Kidney epithelial cell (primary cell): Measurements from ENCODE around the gene CLDN22. TPM values are rescaled to one million over a fixed set of nuclear protein-coding genes. Genes with fewer than 3 reads are reported as not detected.
"Not testable (repeated sequence)": the region's sequence is repeated elsewhere in the genome, so short reads cannot be mapped to it uniquely, and the experiment has no call there.

Experiments used
- DNase-seq: peaks from one replicate; pipeline ENCODE4 v3.0.0-alpha.2; 2010; ENCODE audit warnings: low read depth
- H3K27me3 ChIP-seq: 2 replicates; pipeline ENCODE4 v1.6.0; 2011; ENCODE audit warnings: low read length; ENCODE audit not compliant: control insufficient read depth, insufficient read depth
- H3K36me3 ChIP-seq: 2 replicates; pipeline ENCODE4 v1.5.1; 2011; ENCODE audit warnings: low read length; ENCODE audit not compliant: control insufficient read depth, insufficient read depth
- H3K4me3 ChIP-seq: 2 replicates; pipeline ENCODE4 v1.5.1; 2011; ENCODE audit warnings: low read depth, mild to moderate bottlenecking, control low read depth, low read length
- total RNA-seq: library from RNA; depleted of rRNA; stranded (reverse); fragments of >200 nt; gene quantifications from 2 replicates; pipeline ENCODE4 v1.2.3, GENCODE V29; 2015
- TF ChIP-seq, protein P1 (sequence below): IDR thresholded peaks from 2 replicates; pipeline ENCODE4 v1.5.1; 2011; ENCODE audit warnings: mild to moderate bottlenecking, moderate library complexity, low read length, control low read depth, inconsistent platforms; ENCODE audit not compliant: insufficient read depth, poor library complexity, severe bottlenecking

Gene CLDN22
- total RNA-seq, 1 donor from 2014 or later: not detected

DNA sequence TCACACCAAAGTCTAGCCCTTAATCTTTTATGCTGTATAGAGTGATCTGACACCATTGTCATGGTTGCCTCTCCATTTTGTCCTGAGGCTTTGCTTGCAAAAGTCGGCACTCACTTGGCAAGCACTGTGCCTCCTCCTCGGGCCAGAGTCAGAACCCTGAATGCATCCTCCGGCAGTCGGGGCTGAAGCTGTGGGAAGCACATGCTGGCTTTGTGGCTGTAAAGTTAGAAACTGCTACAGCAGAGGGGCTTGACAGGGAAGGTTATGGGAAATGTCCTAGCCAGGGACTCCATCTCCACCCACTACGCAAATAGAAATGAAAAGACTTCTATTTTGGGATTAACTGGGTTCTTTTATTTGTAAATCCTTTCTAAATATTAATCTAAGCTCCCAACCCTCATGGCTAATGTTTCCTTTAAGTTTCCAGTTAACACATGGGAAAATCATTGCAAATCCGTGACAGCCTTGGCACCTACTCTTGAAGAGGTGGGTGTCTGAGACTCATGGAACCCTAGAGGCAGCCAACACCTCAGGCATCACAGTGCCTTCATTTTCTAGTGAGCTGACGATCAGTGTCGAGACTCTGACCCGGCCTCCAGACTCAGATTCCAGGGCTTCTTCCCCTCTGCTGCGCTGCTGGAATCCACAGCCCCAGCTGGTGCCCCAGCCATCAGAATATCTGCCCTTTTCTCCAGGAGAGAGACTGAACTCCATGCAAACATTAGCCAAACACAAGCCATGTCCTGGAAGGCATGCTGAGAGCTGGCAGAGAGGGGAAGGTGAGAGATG lies 10.1 kb upstream of the CLDN22 start:
- H3K36me3 ChIP-seq: no peaks in the 10 kb centered on the region
- TF ChIP-seq, protein P1, sequence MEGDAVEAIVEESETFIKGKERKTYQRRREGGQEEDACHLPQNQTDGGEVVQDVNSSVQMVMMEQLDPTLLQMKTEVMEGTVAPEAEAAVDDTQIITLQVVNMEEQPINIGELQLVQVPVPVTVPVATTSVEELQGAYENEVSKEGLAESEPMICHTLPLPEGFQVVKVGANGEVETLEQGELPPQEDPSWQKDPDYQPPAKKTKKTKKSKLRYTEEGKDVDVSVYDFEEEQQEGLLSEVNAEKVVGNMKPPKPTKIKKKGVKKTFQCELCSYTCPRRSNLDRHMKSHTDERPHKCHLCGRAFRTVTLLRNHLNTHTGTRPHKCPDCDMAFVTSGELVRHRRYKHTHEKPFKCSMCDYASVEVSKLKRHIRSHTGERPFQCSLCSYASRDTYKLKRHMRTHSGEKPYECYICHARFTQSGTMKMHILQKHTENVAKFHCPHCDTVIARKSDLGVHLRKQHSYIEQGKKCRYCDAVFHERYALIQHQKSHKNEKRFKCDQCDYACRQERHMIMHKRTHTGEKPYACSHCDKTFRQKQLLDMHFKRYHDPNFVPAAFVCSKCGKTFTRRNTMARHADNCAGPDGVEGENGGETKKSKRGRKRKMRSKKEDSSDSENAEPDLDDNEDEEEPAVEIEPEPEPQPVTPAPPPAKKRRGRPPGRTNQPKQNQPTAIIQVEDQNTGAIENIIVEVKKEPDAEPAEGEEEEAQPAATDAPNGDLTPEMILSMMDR: no peak
- DNase-seq: no peak
- no peaks in the 10 kb centered on the region for H3K27me3 ChIP-seq
- no peak overlapping the region for H3K4me3 ChIP-seq

DNA sequence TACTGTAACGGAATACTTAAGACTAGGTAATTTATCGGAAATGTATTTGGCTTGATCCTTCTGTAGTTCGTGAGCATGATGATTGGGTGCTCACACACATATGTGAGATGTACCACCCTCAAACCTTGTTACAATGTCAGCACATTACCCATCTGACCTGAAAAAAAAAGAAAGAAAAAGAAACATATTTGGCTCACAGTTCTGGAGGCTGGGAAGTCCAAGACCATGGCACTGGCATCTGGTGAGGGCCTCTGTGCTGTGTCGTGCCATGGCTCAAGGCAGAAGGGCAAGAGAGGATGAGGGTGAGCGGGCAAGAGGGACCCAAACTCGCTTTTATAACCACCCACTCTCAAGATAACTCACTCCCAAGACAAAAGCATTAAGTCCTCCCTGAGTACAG lies 9.2 kb upstream of the CLDN22 start:
- Histone ChIP-seq H3K4me3 (no peak overlapping the region), H3K36me3 (no peaks in the 10 kb centered on the region), H3K27me3 (no peaks in the 10 kb centered on the region)
- no peak for DNase-seq
- TF ChIP-seq, protein P1: no peak

DNA sequence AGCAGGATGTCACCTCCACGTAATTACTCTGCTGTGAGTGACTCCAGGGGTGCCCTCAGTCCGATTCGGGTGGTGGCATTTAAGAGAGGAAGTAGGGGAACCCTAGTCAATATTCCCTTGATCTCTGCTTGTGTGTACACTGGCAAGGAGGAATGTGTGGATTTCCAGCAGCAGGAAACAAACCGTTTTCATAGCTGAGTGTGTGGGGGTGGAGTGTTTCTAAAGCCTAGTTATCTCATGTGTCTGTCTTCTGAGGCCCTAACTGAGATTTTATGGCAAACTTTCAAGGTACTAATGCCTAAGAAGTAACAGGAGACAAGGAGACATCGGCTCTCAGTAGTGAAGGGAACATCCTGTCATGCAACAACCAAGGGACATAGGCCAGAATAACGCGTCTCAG lies 8.8 kb upstream of the CLDN22 start:
- TF ChIP-seq, protein P1: no peak
- no peak for DNase-seq
- H3K36me3 ChIP-seq: no peaks in the 10 kb centered on the region
- H3K27me3 ChIP-seq: no peaks in the 10 kb centered on the region
- no peak overlapping the region for H3K4me3 ChIP-seq

DNA sequence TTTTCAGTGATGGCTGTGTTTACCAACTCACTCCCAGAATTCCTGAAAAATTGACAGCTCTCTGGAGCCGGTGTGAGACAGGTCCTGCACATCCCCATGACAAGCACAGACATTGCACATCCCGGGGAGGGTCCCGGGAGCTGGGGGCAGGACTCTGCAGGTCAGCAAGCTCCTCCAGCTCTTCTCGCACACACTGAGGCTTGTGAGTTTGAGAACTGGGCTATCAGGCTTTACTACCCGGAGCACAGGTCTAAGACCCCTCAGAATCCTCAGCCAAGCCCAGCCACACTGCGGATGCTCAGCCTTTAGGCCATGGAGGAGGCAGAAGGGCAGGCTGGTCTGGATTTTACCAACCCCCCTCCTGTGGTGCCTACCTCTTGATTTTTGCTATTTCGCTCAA lies 7.8 kb upstream of the CLDN22 start:
- Histone ChIP-seq H3K27me3 (no peaks in the 10 kb centered on the region), H3K36me3 (no peaks in the 10 kb centered on the region), H3K4me3 (no peak overlapping the region)
- no peak for DNase-seq
- TF ChIP-seq, protein P1: no peak

DNA sequence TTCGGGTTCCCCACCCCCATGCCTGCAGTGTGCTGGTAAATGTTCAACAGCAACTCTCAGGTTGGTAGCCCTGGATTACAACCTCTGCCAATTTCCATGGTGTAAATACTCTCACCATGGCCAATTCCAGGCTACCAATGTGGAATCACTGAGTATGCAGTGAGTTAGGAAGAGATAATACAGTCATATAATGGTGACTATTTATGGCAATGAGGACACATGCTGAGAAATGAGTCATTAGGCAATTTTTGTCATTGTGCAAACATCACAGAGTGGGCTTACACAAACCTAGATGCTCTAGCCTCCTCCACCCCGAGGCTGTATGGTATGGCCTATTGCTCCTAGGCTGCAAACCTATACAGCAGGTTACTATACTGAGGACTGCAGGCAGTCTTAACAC lies 6.8 kb upstream of the CLDN22 start:
- no peaks in the 10 kb centered on the region for H3K36me3 ChIP-seq
- H3K27me3 ChIP-seq: no peaks in the 10 kb centered on the region
- TF ChIP-seq, protein P1: no peak
- no peak for DNase-seq
- H3K4me3 ChIP-seq: no peak overlapping the region

DNA sequence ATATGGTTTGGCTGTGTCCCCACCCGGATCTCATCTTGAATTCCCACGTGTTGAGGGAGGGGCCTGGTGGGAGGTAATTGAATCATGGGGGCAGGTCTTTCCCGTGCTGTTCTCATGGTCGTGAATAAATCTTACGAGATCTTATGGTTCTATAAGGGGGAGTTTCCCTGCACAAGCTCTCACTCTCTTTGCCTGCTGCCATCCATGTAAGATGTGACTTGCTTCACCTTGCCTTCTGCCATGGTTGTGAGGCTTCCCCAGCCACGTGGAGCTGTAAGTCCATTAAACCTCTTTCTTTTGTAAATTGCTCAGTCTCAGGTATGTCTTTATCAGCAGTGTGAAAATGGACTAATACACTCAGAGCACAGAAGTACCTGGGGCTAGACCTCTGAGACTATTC lies 6.3 kb upstream of the CLDN22 start:
- H3K36me3 ChIP-seq, DNase-seq, H3K4me3 ChIP-seq, H3K27me3 ChIP-seq: not testable (repeated sequence)
